ENCODE data around the gene GJA9. TPM values are rescaled to one million over a fixed set of nuclear protein-coding genes. Genes with fewer than 3 reads are reported as not detected.

Gene GJA9
- total and polyA plus RNA-seq, 2 of the 8 experiments (the other 6 are each of a cell fraction or from before 2014, with no cell fraction given): not detected

DNA sequence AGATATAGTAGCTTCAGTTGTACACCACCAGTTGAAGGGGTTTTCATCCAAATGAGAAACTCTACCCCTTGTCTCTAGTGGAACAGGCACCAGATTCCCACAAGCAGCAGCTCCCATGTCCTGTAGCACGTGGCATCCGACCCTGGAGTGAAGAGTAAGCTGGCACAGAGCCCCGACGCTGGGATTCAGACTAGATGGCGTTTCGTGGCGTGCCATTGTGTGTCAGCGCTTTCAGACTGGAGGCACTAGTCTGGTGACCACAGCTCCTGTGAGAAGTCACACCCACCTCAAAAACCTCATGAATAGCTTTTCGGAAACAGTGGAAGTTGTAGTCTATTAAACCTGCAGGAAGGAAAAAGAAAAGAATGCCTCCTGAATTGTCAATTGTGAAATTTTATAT, 42.0 kb downstream of the GJA9 start:
- no peak overlapping the region for H2BK120ac ChIP-seq (replicated peaks; ENCODE audit: low read depth, low read length)
- TF ChIP-seq ASH2L (IDR thresholded peaks at IDR 0.05; ENCODE audit: low read length) (no peak), RBBP5 (IDR thresholded peaks at IDR 0.05; ENCODE audit: borderline replicate concordance, low read depth, low read length) (no peak), SAP30 (IDR thresholded peaks at IDR 0.05; ENCODE audit: insufficient read depth, insufficient replicate concordance, low read length) (no peak)
- H3K27me3 ChIP-seq (replicated peaks in 1 of 4; ENCODE audit: control insufficient read depth in 3 of 4, extremely low read depth in 1 of 4, insufficient read depth in 3 of 4, low read length in 3 of 4): no peaks in the 10 kb centered on the region
- peaks cover 0 to 2% (median 0%) of the 10 kb centered on the region in 4 experiments; a peak in 2 of 7 replicates for H3K4me1 ChIP-seq (replicated peaks in 1 of 4; ENCODE audit: control insufficient read depth in 3 of 4, insufficient read depth in 4 of 4, low read length in 3 of 4)
- H3K14ac ChIP-seq (ENCODE audit: insufficient read length): no peak overlapping the region
- H3K36me3 ChIP-seq (ENCODE audit: control insufficient read depth in 2 of 4, insufficient read depth in 4 of 4, low read length in 3 of 4): peaks cover 0 to 30% (median 10%) of the 10 kb centered on the region in 4 experiments; a peak in 4 of 8 replicates
- no peaks in the 10 kb centered on the region for H3K79me2 ChIP-seq (ENCODE audit: control insufficient read depth in 1 of 2, insufficient read depth in 2 of 2, low read length in 2 of 2)
- 95% methylated on average over 9 of the region's 9 CpGs; no CpG with 5 or more reads in 1 of the 2 experiments for WGBS, 2 experiments (ENCODE audit: extremely low coverage in 1 of 2, insufficient coverage in 1 of 2, insufficient read length in 1 of 2, insufficient replicate concordance in 2 of 2, low coverage in 1 of 2, low lambda C conversion rate in 2 of 2, missing lambda C conversion rate in 1 of 2)
- FAIRE-seq (no peak), DNase-seq (ENCODE audit: low read depth in 1 of 2, low spot score in 2 of 2) (no peak)
- H2BK15ac ChIP-seq (ENCODE audit: low read length): no peak overlapping the region
- ChIA-PET CTCF (ENCODE audit: partially characterized antibody) (interaction anchor here (0.6 kb wide), 1 partner anchor 36 kb away, joined by 3 read pairs; no protein-coding TSS in a partner anchor), POLR2A (ENCODE audit: partially characterized antibody) (interaction anchor here (0.6 to 1.2 kb wide), 2 partner anchors 40 to 171 kb away, joined by 3 to 6 read pairs; no protein-coding TSS in a partner anchor)
- H3K18ac ChIP-seq (ENCODE audit: extremely low read depth, low read length): no peak overlapping the region
- H2AFZ ChIP-seq (ENCODE audit: low read length): no peak overlapping the region
- H2AK5ac ChIP-seq (ENCODE audit: low read depth, low read length): no peak overlapping the region
- H3K4me3 ChIP-seq (ENCODE audit: extremely low read depth in 1 of 4, insufficient read depth in 2 of 4, low read depth in 3 of 4, low read length in 4 of 4): no peak overlapping the region
- no peaks in the 10 kb centered on the region for H3K9me3 ChIP-seq (ENCODE audit: insufficient read depth in 2 of 2, low read depth in 1 of 2, low read length in 1 of 2)
- no peaks in the 10 kb centered on the region for H4K20me1 ChIP-seq (replicated peaks in 1 of 2; ENCODE audit: control insufficient read depth in 1 of 2, insufficient read depth in 2 of 2, low read length in 2 of 2)
- H4K5ac ChIP-seq (ENCODE audit: insufficient read length, low read depth, low read length): no peak overlapping the region
- H3K56ac ChIP-seq (replicated peaks; ENCODE audit: insufficient read length, low read depth, low read length): no peak overlapping the region
- no peaks in the 10 kb centered on the region for H3K23me2 ChIP-seq (ENCODE audit: low read depth, low read length)
- H3K27ac ChIP-seq (ENCODE audit: low read depth, low read length): no peak overlapping the region
- no peak overlapping the region for H2BK12ac ChIP-seq (ENCODE audit: low read depth, low read length)
- no peak overlapping the region for H4K91ac ChIP-seq (replicated peaks; ENCODE audit: insufficient read length, low read length)
- H3K23ac ChIP-seq (ENCODE audit: insufficient read length): no peak overlapping the region
- H4K8ac ChIP-seq (ENCODE audit: extremely low read depth, insufficient read depth, low read length): no peak overlapping the region
- no peaks in the 10 kb centered on the region for H3K79me1 ChIP-seq (ENCODE audit: low read depth, low read length)
- H2BK5ac ChIP-seq (ENCODE audit: low read depth, low read length): no peak overlapping the region
- H3K4me2 ChIP-seq (ENCODE audit: insufficient read depth in 1 of 2, low read depth in 2 of 2, low read length in 2 of 2): no peak overlapping the region
- no peak overlapping the region for H2BK20ac ChIP-seq (ENCODE audit: low read length)
- H3K9ac ChIP-seq (replicated peaks in 1 of 4; ENCODE audit: extremely low read depth in 1 of 4, low read depth in 3 of 4, low read length in 3 of 4): no peak overlapping the region
- no peak overlapping the region for H3K4ac ChIP-seq (replicated peaks; ENCODE audit: insufficient read length, low read depth, low read length)
